HG02885 (cell line): Measurements from ENCODE around the gene IGSF21.

Experiments
- ATAC-seq: cut with Tn5 transposase; IDR thresholded peaks from one replicate; pipeline ENCODE4 v1.9.1; 2021; ENCODE audit warnings: mild to moderate bottlenecking; ENCODE audit not compliant: unreplicated experiment, poor library complexity

The IGSF21 gene

DNA sequence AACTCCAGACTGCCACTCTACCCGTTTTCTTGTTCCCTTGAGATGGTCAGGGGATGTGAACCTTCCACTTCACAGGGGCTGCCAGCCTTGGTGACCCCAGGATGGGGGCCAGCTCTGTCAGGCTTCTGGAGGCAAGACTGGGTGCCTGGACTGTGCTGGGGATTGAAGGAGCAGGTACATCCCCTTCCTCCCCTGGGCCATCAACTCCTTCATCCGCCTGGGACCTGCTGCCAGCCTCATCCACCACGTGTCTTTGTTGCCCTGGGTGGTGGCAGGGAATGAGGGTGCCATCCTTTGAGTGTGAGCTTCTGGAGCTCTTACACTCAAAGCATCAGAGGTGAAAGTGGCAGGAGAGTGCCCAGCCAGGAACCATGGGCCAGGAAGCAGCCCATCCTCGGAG is 139.6 kb downstream of the IGSF21 start:
- no peak for ATAC-seq

DNA sequence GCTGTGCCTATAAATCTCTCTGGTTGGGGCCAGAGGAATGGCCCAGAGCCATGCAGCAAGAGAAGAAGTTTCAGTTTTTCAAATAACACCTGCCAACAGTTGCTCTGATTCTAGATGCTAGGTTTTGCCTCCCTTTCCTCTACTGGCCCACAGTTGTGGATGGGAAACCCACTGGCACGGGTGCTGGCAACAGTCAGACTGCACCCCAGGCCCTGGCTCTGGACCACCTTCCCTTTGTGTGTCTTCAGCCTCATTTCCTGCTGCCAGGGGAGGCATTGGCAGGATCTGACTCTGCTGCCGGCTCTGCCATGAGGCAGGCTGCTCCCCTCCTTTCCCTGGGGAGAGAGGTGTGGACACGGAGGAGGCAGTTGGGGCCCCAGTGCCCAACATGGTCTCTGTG is 142.0 kb downstream of the IGSF21 start:
- ATAC-seq, result no peak

DNA sequence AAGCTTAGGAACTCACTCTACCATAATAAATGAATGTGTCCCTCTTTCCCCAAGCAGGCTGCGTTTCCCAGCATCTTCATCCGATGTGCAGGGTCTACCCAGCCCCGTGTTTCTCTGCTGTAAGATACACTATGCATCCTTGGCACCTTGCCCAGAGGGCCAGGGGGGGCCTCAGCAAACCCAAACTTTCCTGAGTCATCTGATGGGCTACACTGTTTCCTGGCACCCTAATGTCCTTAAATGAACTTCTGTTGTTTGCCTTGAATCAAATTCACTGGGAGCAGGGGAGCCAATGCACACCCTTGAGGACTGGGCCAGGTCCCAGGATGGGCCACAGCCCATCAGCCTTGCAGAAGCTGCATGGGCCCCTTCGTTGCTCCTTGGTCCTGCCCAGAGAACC is 145.5 kb downstream of the IGSF21 start:
- no peak for ATAC-seq

DNA sequence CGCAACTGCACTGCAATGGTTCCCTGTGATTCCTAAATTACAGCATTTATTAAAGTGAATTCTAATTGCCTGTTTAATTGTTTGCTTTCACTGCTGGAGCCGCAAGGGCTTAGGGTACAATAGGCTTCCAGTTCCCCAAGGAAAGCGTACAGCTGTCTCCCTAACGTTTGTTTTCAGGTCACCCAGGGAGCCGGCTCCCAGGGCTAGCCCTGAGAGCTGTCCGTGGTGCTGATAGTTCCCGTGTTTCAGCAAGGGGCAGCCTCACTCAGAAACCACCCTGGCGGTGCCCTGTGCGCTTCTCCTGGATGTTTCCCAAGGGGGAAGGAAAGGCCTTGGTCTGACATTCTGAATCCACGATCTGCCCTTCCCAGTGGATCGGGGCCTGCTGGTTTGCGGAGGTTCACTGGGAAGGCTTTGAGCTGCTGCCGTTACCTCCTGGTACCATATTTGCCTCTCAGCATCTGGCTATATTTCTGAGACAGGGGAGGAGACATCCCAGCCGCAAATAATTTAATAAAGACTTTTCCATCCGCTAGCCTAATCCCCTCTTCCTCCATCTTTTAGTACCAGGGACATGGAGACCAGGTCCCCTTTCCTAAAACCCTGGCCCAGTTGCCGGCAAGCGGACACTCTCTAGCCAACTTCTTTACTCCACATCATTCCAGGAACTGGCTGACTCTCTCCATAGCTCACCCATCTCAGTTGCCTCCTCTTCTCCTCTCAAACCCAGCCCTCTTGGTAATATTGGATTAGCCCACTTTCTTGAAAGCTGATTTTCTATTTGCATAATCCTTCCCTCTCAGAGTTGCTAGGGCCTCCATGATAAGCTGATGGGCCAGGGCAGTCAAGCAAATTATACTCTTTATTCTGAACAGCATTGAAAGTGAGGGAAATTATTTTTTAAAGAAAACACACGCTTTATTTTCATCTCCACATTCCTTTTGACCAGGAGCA is 149.0 kb downstream of the IGSF21 start:
- ATAC-seq, result no peak

DNA sequence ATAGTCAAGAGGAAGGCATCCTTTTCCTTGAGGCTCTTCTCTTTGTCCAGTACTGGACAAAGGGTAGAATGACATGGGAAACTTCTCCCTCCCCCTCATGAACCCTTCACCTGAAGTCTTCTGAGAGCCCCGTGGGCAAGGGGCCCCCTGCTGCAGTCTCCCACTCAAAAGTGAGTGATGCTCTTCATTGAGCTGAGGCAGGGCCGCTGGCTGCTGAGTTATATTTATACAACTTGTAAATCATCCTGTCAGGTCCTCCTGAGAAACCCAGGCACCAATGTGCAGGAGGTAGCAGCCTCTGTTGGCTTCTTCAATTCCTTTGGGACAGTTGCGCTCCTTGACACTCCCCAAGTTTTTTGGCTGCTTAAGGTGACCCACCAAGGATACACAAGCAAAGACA is 150.2 kb downstream of the IGSF21 start:
- no peak for ATAC-seq

DNA sequence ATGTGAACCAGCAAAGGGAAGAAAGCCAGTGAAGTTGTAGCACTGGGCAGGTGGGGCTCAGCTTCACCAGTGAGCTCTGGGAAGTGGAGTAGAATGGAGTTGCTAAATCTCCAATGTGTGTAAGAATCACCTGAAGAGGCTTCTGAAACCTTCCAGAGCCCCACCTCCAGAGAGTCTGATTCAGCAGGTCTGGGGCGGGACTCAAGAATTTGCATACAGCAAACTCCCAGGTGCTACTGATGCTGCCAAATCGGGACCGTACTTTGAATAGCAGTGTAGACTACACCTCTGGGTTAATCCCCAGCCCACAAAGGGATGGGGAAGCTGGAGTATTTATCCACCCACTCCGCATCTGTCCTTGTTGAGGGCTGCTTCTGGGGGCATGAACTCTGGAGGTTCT is 154.3 kb downstream of the IGSF21 start:
- ATAC-seq, result no peak

DNA sequence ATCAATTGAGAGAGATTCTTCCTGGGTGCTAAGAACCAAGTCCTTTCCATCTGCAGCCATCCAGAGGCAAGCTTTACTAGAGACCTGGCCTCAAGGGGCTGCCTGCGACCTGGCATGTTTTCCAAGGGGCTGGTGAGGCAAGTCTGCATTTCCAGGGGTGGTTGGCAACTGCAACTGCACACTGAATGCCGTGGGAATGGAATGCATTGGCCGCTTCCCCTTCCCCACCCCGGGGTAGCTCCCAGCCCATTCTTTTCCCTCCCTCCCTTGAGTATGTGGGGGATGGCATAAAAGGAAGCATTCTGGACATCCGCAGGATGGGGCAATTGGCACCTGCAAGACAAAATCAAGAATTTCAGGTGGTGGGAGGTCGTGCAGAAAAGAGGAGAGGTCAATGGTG is 155.1 kb downstream of the IGSF21 start:
- ATAC-seq, result no peak

DNA sequence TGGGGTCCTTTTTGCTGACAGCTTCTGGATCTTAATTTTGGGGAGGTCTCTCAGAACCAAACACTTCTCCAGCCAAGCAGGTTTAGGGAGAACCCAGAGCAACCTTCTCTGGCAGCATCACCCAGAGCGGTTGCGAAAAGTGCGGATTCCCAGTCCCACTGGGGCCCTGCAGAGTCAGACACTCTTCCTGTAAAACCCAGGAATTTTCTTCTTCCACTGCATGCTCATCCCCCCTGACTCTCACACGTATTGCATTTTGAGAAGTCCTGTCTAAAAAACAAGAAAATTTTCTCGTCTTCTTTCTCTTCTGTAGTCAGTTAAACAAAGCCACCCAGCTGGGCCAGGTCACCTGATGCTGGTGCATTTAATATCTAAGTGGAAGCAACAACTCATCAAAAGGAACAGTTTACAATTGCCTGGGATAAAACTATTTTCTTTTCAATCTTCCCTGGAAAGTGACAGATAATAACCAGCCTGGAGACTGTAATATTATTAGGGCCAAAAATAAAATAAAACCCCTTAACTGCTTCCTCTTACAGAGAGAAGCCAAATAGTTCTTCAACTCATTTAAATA is 156.0 kb downstream of the IGSF21 start:
- no peak for ATAC-seq

DNA sequence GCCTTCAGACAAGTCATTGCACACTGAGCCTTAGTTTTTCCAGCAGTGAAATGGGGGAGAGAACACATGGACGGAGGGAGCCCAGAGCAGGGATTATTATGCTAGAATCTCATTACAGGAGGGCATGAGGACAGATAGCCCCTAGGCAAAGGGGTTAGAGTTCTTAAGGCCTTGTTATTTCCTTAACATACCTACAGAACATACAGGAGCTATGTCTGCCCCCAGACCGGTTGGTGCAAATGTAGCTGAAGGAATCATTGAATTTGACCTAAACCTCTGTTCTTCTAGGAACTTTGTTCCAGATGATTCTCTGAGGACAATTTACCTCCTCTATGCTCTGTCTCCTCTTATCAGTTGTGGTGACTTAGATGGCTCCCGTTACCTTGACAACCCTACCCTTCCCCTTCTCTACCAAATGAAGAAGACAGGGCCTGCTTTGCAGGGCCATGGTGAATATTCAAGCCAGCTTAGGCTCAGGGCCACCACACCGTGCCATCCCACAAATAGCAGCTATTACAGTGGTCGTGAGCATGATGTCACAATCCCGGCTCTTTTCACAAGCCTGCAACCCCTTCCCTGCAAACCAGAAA is 156.9 kb downstream of the IGSF21 start:
- no peak for ATAC-seq

DNA sequence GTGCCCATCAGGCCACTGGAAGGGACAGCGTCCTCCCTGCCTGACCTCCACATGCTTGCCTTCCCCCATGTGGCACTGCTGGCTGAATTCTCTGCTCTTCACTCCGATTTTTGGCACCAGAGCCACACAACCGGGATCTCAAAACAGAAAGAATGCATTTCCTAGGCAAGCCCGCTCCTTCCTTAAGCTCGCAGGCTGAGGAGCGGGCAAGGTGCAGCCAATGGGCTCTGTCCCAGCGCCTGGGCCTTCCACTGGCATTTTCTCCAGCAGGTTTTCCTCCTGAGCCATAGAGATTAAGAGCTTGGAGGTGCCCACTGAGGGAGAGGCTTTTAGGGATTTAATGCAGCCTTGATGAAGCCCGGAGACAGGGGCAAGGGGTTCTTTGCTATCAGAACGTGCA is 158.0 kb downstream of the IGSF21 start:
- no peak for ATAC-seq

DNA sequence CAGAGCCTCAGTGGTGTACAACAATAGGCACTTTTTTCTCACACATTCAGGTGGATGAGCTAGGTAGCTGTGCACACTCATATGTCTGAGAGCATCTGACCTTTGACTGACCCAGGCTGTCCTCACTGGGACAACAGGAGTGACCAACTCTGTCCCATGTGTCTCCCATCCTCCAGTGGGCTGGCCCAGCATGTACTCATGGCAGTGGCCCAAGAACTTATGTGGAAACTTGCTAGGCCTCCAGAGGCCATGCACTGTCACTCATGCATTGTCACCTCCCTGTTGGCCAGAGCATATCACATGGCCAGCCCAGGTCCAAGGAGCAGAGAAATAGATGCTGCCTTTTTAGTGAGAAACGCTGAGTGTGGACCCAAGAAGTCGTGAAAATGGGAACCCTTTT is 158.8 kb downstream of the IGSF21 start:
- no peak for ATAC-seq

DNA sequence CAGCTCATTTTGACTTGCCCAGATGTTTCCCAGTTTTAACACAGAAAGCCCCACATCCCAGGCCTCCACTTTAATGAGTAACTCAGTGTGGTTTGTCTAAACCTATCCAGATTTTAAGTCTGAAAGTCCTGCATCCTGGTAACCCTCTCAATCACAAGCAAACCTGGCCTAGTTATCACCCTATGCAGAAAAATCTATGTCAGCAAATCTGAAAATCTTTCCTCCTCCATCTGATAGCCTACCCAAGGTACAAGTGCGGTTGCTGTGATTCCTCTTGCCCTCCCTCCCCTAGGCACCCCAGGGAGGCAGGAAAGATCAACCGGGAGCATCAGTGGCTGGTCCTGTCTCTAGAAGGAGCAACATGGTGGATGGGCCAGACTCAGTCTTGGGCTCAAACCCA is 163.7 kb downstream of the IGSF21 start:
- no peak for ATAC-seq

DNA sequence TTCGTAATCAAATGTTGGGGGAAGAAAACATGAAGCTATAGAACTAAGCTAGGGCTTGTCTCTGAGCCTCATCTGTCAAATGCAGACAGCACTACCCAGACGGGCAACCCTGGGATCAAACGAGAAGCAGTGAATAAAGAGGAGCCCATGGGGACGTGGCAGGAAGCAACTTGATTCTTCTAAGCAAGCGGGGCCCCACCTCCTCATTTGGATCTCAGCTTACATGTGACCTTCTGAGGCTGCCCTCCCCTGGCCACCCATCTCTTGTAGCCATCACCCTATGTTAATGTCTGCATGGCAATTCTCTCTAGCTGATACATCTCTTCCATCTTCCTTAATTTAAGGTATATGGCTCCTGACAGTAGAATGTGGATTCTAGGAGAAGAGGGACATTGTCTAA is 171.3 kb downstream of the IGSF21 start:
- no peak for ATAC-seq

DNA sequence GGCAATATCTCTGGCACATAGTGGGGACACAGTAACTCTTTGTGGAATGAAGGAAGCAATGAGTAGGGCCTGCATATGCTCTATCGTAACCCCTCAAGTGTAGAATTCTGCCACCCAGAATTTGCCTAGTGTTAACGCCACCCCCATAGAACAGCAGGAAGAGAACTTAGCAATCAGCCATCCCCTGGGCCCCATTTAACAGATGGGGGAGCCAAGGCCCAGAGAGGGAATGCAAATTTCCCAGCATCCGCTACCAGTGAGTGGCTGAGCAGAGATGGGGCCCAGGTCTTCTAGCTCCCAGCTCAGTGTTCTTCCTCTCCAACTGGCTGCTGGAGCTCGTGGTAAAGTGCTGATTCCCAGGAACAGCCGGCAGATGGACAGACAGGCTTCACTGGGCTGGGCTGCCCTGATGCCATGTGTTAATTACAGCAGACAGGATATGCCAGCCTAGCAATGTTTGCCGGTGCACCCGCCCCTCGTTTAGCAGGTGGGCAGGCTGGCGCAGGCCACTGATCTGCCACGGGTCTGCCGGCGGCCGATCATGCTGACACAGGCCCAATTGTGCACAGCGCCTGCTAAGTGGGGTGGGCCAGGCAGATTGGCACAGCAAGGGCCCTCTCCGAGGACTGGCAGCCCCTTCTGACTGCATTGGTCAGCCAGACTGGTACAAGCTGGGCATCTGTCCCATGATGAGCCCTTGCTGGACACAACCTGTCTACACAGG is 171.9 kb downstream of the IGSF21 start:
- no peak for ATAC-seq

DNA sequence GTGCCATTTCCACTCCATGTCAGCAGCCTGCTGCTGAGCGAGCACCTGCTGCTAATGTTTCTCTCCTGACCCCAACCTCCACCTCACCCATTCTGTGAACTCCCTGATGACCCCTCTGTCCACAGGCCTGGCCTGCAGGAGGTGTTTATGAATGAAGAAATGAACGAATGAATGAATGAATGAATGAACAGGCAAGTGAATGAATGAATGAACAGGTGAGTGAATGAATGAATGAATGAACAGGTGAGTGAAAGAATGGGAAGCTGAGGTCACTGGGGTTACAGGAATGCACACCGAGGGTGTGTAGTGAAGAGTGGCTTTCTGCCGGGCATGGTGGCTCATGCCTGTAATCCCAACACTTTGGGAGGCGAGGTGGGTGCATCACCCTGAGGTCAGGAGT is 173.4 kb downstream of the IGSF21 start:
- no peak for ATAC-seq

DNA sequence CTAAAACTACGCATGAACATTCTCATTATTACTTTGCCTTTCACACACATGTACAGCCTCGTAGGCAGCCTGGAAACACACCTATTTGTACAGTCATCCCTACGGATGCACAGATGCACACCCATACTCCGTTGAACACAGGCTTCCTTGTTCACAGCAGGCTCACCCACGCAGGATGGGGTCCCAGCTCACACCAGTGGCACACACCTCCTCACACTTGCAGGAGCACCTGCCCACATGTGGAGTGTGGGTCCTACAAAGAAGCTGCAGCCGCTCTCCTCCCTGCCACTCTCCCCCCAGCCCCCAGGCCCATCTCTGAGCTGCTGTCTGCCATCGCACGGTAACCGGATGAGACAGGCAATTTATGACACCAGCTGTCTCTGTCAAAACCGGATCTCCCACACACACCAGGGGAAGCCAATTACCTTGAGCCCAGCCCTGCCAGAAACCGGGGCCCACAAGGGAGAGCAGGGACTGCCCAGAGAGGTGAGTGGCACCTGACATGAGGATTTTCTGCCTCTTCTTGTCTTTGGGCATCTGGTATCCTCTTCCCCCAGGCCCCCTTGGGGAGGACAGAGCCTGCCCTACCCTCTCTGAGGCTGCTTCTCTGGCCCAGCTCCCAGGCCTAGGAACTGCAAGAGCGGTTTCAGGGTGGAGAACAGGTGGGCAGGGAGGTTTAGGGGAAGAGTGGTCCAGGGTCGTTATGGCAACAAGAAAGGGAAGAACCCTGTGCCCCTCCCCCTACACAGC is 175.4 kb downstream of the IGSF21 start:
- ATAC-seq, result no peak

DNA sequence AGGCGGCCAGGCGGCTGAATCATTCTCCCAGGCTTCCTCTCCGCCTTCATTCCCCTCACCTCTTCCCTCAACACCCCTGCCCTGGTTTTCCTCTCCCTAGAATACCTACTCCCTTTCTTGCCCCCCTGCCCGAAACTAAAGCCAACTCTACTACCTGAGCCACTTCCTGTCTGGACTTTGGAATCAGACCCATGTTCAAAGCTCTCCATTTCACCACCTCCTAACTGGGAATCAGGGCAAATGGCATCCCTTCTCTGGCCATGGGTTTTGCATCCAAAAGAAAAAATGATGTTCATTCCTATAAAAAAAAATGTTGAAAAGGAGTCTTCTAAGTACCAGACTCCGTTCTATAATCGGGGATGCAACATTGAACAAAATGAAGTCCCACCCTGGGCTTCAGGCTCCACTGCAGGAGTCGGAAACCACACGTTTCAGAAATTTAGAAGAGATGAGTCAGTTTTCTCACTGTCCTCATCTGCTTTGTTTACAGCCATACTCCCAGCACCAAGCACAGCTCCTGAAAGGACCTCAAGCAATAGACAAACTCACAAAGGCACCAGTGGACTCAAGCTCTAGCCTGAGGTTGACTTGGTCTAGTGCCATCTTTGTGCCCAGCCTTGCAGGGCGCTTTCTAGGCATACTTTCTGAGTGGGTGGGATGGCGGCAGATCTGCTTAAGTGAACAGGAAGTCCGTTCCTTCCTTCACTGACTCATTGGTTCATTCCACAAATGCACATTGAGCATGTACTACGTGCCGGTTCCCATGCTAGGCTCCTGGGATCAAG is 176.2 kb downstream of the IGSF21 start:
- no peak for ATAC-seq

DNA sequence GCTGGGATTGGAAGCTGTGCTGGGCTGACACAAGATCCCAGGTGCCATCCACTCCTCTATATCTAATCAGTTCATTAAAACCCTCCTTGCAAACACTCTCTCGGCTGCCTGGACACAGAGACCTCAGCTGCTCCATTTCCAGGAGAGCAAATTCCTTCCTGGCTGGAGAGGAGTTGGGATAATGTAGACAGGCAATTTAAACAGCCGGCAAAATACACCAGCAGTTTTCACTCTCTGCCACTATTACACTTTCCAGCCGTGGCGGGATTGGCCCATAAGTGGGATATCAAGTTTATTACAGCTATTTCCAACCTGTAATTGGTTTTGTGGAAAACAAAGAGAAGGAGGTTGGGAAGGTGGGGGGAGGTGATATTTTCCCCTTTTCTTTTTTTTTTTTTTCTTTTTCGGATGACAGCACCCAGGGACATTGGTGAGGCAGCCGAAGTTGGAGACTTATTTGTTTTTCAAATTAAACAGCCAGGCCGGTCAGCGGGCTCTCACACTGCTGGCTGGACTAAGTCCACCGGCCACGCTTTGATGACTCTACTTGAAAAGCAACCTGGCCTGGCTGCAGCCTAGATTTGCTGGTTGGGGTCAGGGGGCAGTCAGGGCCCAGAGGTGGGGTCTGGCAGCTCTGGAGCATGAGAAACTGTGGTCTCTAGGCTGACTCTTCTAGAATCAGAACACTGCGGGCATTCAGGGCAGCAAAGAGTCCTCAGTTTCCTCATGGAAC is 177.4 kb downstream of the IGSF21 start:
- no peak for ATAC-seq

DNA sequence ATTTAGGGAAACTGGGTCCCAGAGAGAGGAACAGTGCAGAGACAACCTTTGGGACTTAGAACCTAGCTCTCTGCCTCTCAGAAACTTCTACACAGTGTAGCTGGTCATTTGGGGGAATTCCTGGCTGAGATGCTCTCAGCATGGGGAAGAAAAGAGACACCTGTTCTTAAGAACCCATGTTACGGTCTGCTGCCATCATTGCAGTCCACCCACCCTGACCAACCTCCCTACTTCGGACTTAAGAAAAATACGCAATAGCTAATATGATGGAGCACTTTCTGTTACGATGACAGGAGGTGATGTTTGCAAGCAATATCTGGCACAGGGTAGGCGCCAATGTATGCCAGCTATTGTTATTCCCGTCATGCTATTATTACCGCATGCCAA is 177.9 kb downstream of the IGSF21 start:
- no peak for ATAC-seq
